Measurements from ENCODE around the gene XKR7.

The XKR7 gene

GRCh38 chr20:31977080-31977479 lies 9.1 kb downstream of the XKR7 start:
- DNase-seq, result no peak

GRCh38 chr20:31979713-31980426 lies 11.9 kb downstream of the XKR7 start:
- DNase-seq, result no peak

GRCh38 chr20:31981784-31982183 lies 13.8 kb downstream of the XKR7 start:
- DNase-seq, result no peak

GRCh38 chr20:31984981-31985471 lies 17.1 kb downstream of the XKR7 start:
- peak in 18 of 56 donors; percentile 3 to 70 (median 13) for DNase-seq

GRCh38 chr20:31987744-31988143 lies 19.8 kb downstream of the XKR7 start:
- DNase-seq, result no peak

- DNase-seq, result no peak
Observed at GRCh38 chr20:31988430-31989015, 20.6 kb downstream of the XKR7 start.

GRCh38 chr20:31989030-31989645 lies 21.2 kb downstream of the XKR7 start:
- DNase-seq, result peak in 2 of 56 donors; percentile 8 to 62

GRCh38 chr20:31990641-31991338 lies 22.8 kb downstream of the XKR7 start:
- no peak for DNase-seq

GRCh38 chr20:31991339-31991705 lies 23.4 kb downstream of the XKR7 start:
- no peak for DNase-seq

- DNase-seq, result no peak
Observed at GRCh38 chr20:31992086-31992485, 24.1 kb downstream of the XKR7 start.

GRCh38 chr20:31996996-31997395 lies 29.0 kb downstream of the XKR7 start:
- no peak for DNase-seq

- DNase-seq, result no peak
Observed at GRCh38 chr20:31998246-31998645, 30.3 kb downstream of the XKR7 start.

GRCh38 chr20:32003325-32003724 lies 35.4 kb downstream of the XKR7 start:
- DNase-seq, result no peak

GRCh38 chr20:32004963-32005362 lies 37.0 kb downstream of the XKR7 start:
- no peak for DNase-seq

- no peak for DNase-seq
Observed at GRCh38 chr20:32006053-32006452, 38.1 kb downstream of the XKR7 start.

GRCh38 chr20:32006841-32007786 lies 39.2 kb downstream of the XKR7 start:
- no peak for DNase-seq

- no peak for DNase-seq
Observed at GRCh38 chr20:32007787-32008616, 40.1 kb downstream of the XKR7 start.

- no peak for DNase-seq
Observed at GRCh38 chr20:32009564-32009963, 41.6 kb downstream of the XKR7 start.

GRCh38 chr20:32010101-32010500 lies 42.1 kb downstream of the XKR7 start, which contains the start of gene CCM2L:
Gene CCM2L (plus strand): TSS chr20:32010438. CDS start chr20:32010455, 17 bp downstream.
- DNase-seq, result no peak

- no peak for DNase-seq
Observed at GRCh38 chr20:32010666-32011065, 42.7 kb downstream of the XKR7 start.
